Gastroesophageal sphincter (tissue), 3 donors: ENCODE data around the gene ZKSCAN8.

Experiments
- CTCF ChIP-seq, 4 experiments: fragments of 200-600 bp in 2 of 4; fragments of 450-650 bp in 2 of 4; sonication (generic) in 1 of 4; IDR thresholded peaks; one replicate each; pipeline ENCODE4 v1.5.1; 2017 to 2019; ENCODE audit warnings: antibody characterized with exemption in 4 of 4, mild to moderate bottlenecking in 2 of 4, moderate library complexity in 2 of 4
- EP300 ChIP-seq: sonication (generic); formaldehyde crosslinking; IDR thresholded peaks from one replicate; pipeline ENCODE4 v1.6.1; 2017; ENCODE audit warnings: antibody characterized with exemption, mild to moderate bottlenecking
- POLR2AphosphoS5 ChIP-seq: sonication (generic); formaldehyde crosslinking; IDR thresholded peaks from one replicate; pipeline ENCODE4 v1.6.1; 2017; ENCODE audit warnings: antibody characterized with exemption

DNA sequence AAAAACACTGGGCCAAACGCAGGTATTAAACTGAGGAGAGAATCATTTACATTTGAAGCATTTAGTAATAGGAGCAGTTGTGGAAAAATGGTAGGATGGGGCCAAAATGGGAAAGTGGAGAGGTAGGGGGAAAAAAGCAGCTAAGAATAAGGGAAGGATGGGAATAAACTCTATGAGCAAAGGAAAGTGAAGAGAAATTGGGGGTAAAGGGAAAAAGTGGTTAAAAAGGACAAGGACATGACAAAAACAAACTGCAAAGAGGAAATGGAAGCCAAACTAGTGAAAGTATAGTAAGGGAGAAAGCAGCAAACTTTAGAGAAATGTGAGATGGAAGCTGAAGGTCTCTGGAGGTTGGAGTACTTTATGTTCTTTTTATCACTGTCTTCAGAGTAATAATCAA lies 23.5 kb upstream of the ZKSCAN8 start:
- TF ChIP-seq CTCF (IDR thresholded peaks at IDR 0.05) (no peak), POLR2AphosphoS5 (no peak), EP300 (no peak)
